Vagina (tissue), 2 donors: Measurements from ENCODE around the gene AGRN.

ENCODE experiments used
- CTCF ChIP-seq, 3 experiments: fragments of 450-650 bp in 2 of 3; fragments of 200-600 bp in 1 of 3; sonication (generic) in 1 of 3; IDR thresholded peaks; one replicate each; pipeline ENCODE4 v1.5.1; 2017 to 2019; ENCODE audit warnings: antibody characterized with exemption in 3 of 3, mild to moderate bottlenecking in 2 of 3, moderate library complexity in 2 of 3
- POLR2A ChIP-seq, 2 donors: fragments of 450-650 bp; IDR thresholded peaks; one replicate each; pipeline ENCODE4 v1.6.1; 2017; ENCODE audit warnings: antibody characterized with exemption in 2 of 2, mild to moderate bottlenecking in 2 of 2, moderate library complexity in 2 of 2

GRCh38 chr1:1060281-1061000 lies 40.5 kb downstream of the AGRN start:
- TF ChIP-seq CTCF (IDR thresholded peaks at IDR 0.05) (no peak), POLR2A (IDR thresholded peaks at IDR 0.05) (no peak)
